ENCODE results near the gene CRYL1. TPM values are rescaled to one million over a fixed set of nuclear protein-coding genes. Genes with fewer than 3 reads are reported as not detected.

CRYL1 gene
- total RNA-seq, 2 donors from 2014 or later = 64.6 to 144 TPM

DNA sequence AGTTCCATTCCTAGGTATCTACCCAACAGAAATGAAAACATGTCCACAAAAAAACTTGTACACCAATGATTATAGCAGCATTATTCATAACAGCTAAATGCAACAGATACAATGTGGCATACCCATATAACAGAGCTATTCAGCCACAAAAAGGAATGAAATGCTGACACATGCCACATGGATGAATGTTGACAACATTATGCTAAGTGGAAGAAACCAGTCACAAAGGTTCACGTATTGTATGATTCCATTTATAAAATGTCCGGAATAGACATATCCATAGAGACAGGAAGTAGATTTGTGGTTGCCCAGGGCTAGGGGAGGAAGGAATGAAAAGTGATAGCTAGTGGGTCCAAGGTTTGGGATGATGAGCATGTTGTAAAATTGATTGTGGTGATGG, 10.8 kb downstream of the CRYL1 start:
- H3K27ac ChIP-seq = no peak overlapping the region
- no peak overlapping the region for H3K9ac ChIP-seq (ENCODE audit: low read depth in 2 of 2, low read length in 2 of 2)
- no peaks in the 10 kb centered on the region for H3K9me3 ChIP-seq
- intact Hi-C loops (cut with DNase I) = no loop called here
- DNase-seq = no peak
- TF ChIP-seq, protein P1, sequence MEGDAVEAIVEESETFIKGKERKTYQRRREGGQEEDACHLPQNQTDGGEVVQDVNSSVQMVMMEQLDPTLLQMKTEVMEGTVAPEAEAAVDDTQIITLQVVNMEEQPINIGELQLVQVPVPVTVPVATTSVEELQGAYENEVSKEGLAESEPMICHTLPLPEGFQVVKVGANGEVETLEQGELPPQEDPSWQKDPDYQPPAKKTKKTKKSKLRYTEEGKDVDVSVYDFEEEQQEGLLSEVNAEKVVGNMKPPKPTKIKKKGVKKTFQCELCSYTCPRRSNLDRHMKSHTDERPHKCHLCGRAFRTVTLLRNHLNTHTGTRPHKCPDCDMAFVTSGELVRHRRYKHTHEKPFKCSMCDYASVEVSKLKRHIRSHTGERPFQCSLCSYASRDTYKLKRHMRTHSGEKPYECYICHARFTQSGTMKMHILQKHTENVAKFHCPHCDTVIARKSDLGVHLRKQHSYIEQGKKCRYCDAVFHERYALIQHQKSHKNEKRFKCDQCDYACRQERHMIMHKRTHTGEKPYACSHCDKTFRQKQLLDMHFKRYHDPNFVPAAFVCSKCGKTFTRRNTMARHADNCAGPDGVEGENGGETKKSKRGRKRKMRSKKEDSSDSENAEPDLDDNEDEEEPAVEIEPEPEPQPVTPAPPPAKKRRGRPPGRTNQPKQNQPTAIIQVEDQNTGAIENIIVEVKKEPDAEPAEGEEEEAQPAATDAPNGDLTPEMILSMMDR (IDR thresholded peaks at IDR 0.05) = no peak
- H3K36me3 ChIP-seq = no peaks in the 10 kb centered on the region
- H3K27me3 ChIP-seq = no peaks in the 10 kb centered on the region
- H3K4me3 ChIP-seq = no peak overlapping the region
- H3K4me1 ChIP-seq = no peaks in the 10 kb centered on the region

DNA sequence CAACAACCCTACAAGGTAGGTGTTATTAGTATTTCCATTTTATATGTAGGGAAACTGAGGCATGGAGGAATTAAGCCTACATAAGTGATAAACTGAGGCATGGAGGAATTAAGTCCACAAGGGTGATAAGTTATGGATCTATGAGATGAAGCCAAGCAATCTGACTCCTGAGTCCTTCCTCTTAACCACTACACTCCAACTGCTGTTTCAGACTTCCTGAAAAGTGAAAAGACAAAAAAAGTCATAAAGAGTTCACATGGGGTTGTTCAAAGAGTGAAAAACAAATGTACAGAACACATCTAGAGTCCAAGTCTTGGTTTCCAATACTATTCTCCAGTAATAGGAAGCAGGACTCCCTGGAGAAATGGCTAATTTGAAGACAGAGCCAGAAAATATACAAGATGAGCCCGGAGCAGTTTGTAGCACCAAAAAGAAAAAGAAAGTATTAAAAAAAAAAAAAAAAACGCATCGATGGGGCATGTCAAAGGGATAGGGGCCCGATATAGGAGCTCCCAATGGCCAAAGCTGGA, 12.1 kb downstream of the CRYL1 start:
- TF ChIP-seq, protein P1 (IDR thresholded peaks at IDR 0.05) = no peak
- no peak overlapping the region for H3K27ac ChIP-seq
- intact Hi-C loops (cut with DNase I) = no loop called here

DNA sequence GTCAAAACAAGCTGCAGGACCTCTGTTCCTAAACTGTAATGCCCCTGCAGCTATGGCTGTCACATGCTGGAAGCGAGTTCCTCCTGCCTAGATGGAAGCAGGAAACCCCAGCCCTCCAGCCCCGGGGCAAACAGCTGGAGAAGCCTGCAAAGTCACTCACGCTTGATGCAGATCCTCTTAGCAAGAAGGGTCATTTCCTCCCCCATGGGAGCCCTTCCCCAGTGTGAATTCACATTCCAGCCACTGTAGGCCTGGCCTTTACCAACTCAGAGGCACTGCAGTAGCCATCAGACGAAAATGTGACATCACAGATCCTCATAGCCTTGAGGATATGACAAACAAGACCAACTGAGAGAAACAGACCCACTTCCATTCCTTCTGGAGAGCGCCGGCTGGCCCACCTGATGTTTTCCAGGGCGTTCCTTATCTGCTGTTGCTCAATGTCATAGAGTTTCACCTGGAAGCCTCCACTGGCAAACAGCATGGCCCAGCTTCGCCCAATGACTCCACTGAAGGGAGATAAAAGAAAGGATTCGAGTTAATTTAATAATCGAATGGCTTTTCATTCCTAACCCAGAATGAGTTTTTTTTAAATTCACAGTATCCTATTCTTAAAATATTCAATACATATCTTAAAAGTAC, 13.5 kb downstream of the CRYL1 start:
- Histone ChIP-seq H3K36me3 (no peaks in the 10 kb centered on the region), H3K27ac (no peak overlapping the region), H3K9me3 (no peaks in the 10 kb centered on the region), H3K4me1 (no peaks in the 10 kb centered on the region), H3K27me3 (no peaks in the 10 kb centered on the region), H3K4me3 (no peak overlapping the region), H3K9ac (ENCODE audit: low read depth in 2 of 2, low read length in 2 of 2) (no peak overlapping the region)
- intact Hi-C loops (cut with DNase I) = no loop called here
- DNase-seq = no peak
- TF ChIP-seq, protein P1 (IDR thresholded peaks at IDR 0.05) = no peak

More for the DNA sequence above, 12.1 kb downstream of the CRYL1 start:
- no peak overlapping the region for H3K4me3 ChIP-seq
- no peaks in the 10 kb centered on the region for H3K27me3 ChIP-seq
- DNase-seq = no peak
- no peaks in the 10 kb centered on the region for H3K9me3 ChIP-seq
- no peaks in the 10 kb centered on the region for H3K4me1 ChIP-seq
- no peaks in the 10 kb centered on the region for H3K36me3 ChIP-seq
- no peak overlapping the region for H3K9ac ChIP-seq (ENCODE audit: low read depth in 2 of 2, low read length in 2 of 2)

DNA sequence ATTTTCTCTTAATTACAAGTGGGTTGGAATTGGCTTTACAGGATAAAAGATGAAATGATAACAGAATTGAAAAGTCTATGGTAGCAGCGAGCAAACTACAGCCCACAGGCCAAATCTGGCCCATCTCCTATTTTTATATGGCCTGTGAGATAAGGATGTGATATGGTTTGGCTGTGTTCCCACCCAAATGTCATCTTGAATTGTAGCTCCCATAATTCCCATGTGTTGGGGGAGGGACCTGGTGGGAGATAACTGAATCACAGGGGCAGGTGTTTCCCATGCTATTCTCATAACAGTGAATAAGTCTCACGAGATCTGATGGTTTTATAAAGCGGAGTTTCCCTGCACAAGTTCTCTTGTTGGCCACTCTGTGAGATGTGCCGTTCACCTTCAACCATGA, 19.0 kb downstream of the CRYL1 start:
- TF ChIP-seq, protein P1 (IDR thresholded peaks at IDR 0.05) = no peak
- H3K9ac ChIP-seq (ENCODE audit: low read depth in 2 of 2, low read length in 2 of 2) = no peak overlapping the region
- H3K27me3 ChIP-seq = no peaks in the 10 kb centered on the region
- H3K9me3 ChIP-seq = no peaks in the 10 kb centered on the region
- intact Hi-C loops (cut with DNase I) = no loop called here
- H3K36me3 ChIP-seq = no peaks in the 10 kb centered on the region
- H3K4me1 ChIP-seq = no peaks in the 10 kb centered on the region
- no peak overlapping the region for H3K4me3 ChIP-seq
- H3K27ac ChIP-seq = no peak overlapping the region
- no peak for DNase-seq

DNA sequence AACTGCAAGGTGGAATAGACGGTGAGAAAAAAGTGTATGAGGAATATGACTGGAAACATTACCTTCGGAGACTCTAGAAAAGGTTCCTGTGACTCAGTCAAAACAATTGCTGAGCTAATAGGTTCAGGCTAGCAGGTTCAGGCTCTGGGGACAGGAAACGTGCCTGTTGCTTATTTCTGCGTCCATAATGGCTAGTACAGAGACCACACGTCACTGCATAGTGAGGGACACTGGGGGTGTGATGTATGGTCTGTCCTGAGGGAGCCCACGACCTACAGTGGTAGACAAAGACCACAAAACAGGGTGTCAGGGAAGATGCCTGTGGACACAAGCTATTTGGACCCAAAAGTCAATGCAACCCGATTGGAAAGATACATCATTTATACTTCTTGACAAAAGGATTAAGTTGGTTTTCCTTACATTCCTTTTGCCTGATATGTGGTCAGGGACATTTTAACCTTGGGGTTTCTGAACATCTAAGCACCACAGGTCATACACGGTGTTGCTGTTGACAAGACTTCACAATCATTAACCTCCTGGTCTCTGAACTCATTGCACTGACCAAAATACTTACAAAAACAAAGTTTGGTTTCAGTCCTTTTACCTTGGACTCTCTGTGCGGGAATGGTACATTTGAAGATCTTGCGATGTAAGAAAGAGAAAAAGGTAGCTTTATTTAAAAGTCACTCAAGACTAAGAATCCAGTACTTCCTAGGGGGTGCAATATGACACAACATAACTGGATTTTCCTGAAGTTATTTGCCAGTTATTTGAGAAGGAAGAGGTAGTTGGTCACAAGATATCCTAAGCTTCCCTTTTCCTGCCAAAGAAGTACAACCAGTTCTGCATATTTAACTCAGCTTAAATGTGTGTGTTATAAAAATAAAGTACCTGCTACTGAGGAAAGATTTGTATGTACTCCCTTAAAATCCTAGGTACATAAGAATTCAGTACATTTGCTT, 20.0 kb downstream of the CRYL1 start:
- DNase-seq = no peak
- Histone ChIP-seq H3K4me3 (no peak overlapping the region), H3K9me3 (no peaks in the 10 kb centered on the region), H3K4me1 (no peaks in the 10 kb centered on the region), H3K36me3 (no peaks in the 10 kb centered on the region), H3K27ac (no peak overlapping the region), H3K9ac (ENCODE audit: low read depth in 2 of 2, low read length in 2 of 2) (no peak overlapping the region), H3K27me3 (no peaks in the 10 kb centered on the region)
- TF ChIP-seq, protein P1 (IDR thresholded peaks at IDR 0.05) = no peak
- intact Hi-C loops (cut with DNase I) = no loop called here

Data from colonic mucosa (tissue), 4 donors.